ENCODE data around the gene PTPN6.

PTPN6 gene

DNA sequence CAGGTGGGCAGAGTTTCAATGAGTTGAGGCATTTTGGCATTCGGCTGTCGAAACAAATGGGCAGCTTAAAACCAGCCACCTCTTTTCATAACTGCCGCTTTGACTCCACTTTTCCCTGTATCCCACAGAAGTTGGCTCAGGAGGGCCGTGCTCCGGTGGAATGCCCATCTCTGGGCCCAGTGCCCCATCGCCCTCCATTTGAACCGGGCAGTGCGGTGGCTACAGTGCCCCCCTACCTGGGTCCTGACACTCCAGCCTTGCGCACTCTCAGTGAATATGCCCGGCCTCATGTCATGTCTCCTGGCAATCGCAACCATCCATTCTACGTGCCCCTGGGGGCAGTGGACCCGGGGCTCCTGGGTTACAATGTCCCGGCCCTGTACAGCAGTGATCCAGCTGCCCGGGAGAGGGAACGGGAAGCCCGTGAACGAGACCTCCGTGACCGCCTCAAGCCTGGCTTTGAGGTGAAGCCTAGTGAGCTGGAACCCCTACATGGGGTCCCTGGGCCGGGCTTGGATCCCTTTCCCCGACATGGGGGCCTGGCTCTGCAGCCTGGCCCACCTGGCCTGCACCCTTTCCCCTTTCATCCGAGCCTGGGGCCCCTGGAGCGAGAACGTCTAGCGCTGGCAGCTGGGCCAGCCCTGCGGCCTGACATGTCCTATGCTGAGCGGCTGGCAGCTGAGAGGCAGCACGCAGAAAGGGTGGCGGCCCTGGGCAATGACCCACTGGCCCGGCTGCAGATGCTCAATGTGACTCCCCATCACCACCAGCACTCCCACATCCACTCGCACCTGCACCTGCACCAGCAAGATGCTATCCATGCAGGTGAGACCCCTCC lies 12.6 kb upstream of the PTPN6 start:
- no peak for DNase-seq

DNA sequence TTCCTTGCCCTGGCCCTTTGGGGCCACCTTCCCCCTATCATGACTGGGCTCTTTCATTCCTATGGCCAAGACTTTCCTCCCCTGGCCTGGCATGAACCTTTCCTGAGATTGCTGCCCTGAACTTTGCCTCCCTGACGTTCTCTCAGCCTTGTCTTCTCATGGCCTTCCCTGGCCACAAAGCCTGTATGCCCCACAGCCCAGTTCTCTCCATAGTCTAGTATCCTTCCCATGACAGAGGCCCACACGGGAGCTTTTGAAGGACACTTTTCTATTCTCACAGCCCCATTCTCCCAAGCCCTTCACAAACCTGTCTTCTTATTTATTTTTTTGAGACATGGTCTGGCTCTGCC lies 12.0 kb upstream of the PTPN6 start:
- DNase-seq = no peak

DNA sequence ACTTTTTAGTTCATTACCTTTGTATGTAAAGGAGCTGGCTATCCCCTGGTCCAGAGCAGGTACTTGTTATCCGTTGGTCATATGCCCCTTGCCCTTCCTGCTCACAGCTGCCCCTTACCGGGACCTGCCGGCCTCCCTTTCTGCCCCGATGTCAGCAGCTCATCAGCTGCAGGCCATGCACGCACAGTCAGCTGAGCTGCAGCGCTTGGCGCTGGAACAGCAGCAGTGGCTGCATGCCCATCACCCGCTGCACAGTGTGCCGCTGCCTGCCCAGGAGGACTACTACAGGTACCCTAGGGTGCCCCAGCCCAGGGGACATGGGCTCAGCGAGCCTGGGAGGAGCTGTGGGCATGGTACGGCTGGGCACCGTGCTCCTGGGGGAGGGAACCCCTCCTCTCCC lies 9.9 kb upstream of the PTPN6 start:
- DNase-seq = peak in 1 of 51 donors; percentile 29

DNA sequence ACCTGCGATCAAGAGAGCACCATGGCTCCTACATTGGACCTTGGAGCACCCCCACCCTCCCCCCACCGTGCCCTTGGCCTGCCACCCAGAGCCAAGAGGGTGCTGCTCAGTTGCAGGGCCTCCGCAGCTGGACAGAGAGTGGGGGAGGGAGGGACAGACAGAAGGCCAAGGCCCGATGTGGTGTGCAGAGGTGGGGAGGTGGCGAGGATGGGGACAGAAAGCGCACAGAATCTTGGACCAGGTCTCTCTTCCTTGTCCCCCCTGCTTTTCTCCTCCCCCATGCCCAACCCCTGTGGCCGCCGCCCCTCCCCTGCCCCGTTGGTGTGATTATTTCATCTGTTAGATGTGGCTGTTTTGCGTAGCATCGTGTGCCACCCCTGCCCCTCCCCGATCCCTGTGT lies 9.4 kb upstream of the PTPN6 start:
- DNase-seq = no peak

DNA sequence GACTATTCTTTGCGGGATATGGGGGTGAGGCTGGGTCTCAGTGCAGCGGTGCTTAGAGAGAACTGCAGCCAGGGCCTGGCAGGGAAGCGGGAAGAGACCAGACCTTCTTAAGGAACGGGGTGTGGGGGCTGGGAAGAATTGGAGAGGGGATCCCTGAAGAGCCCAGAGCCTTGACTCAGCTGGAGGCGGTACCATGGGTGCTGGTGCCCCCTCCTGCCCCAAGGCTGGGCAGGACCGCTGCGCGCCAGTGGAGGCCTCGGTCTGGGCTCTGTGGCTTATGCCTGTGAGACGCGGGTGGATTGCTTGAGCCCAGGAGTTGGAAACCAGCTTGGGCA lies 8.9 kb upstream of the PTPN6 start:
- peak in 1 of 51 donors; percentile 42 for DNase-seq

DNA sequence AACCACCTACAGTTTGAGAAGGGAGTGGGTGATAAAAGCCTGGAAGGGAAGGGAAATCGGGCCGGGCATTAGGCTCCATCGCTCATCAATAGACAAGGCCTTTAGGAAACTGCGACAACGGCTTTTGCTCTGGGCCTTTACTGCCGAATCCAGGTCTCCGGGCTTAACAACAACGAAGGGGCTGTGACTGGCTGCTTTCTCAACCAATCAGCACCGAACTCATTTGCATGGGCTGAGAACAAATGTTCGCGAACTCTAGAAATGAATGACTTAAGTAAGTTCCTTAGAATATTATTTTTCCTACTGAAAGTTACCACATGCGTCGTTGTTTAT lies 7.8 kb upstream of the PTPN6 start:
- peak in 47 of 51 donors; percentile 17 to 94 (median 69) for DNase-seq

DNA sequence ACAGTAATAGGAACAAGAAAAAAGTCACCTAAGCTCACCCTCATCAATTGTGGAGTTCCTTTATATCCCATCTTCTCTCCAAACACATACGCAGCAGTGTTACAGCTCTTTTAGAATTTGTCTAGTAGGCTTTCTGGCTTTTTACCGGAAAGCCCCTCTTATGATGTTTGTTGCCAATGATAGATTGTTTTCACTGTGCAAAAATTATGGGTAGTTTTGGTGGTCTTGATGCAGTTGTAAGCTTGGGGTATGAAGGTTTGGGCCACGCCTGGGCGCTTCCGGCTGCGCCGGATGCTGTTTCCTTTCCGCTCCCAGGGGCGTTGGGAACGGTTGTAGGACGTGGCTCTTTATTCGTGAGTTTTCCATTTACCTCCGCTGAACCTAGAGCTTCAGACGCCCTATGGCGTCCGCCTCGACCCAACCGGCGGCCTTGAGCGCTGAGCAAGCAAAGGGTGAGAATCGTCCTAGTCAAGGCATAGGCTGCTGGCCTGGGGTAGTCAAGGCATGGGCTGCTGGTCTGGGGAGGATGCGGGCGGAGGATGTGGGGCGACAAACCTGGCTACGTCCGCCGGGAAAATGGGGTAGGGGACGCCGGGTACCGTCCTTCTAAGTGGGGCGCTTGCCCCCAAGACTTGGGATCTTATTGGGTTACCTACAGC lies 7.3 kb upstream of the PTPN6 start, which contains the start of the genes C12orf57 and RNU7-1:
Gene C12orf57, plus strand, starts transcription at position 301 of the 659 bp plus-strand sequence. Its CDS starts 100 bp downstream, at position 401.
Gene RNU7-1, plus strand, starts transcription at position 95 of the 659 bp plus-strand sequence.
- DNase-seq = peak in 42 of 51 donors; percentile 25 to 95 (median 58)

DNA sequence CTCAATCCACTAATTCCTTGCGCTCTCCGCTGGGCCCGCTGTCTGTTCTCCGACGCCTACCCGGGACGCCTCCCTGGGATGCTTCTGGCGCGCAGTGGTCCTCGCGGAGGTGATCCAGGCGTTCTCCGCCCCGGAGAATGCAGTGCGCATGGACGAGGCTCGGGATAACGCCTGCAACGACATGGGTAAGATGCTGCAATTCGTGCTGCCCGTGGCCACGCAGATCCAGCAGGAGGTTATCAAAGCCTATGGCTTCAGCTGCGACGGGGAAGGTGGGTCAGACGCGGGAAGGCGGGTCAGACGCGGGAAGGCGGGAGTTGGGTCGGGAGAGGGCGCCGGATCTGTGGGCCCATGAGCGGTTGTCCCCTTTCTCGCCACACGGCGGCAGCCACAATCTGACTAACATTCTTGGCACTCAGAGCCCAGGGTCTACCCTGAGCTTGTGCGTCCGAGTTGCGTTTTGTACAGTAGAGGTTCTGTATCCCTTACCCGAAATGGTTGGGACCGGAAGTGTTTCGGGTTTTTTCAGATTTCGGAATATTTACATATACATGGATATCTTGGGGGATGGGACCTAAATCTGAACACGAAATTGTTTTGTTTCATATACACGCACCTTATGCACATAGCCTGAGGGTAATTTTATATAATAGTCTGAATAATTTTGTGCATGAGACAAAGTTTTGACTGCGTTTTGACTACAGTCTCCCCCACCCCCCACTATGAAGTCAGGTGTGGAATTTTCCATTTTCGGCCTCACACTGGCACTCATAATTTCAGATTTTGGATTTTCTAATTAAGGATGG lies 6.6 kb upstream of the PTPN6 start:
- DNase-seq = peak in 50 of 51 donors; percentile 39 to 93 (median 84)

DNA sequence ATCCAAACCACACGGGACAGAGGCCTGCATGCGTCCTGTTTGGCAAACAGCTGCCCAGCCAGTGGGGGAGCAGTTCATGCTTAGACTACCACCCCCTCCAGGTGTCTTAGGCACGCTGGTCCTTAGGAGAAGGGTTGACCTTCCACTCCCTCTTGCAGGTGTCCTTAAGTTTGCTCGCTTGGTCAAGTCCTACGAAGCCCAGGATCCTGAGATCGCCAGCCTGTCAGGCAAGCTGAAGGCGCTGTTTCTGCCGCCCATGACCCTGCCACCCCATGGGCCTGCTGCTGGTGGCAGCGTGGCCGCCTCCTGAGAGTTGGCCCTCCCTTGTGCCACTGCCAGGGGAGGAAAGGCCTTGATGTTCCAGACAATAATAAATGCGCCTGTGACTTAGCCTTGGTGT lies 5.5 kb upstream of the PTPN6 start:
- DNase-seq = no peak

DNA sequence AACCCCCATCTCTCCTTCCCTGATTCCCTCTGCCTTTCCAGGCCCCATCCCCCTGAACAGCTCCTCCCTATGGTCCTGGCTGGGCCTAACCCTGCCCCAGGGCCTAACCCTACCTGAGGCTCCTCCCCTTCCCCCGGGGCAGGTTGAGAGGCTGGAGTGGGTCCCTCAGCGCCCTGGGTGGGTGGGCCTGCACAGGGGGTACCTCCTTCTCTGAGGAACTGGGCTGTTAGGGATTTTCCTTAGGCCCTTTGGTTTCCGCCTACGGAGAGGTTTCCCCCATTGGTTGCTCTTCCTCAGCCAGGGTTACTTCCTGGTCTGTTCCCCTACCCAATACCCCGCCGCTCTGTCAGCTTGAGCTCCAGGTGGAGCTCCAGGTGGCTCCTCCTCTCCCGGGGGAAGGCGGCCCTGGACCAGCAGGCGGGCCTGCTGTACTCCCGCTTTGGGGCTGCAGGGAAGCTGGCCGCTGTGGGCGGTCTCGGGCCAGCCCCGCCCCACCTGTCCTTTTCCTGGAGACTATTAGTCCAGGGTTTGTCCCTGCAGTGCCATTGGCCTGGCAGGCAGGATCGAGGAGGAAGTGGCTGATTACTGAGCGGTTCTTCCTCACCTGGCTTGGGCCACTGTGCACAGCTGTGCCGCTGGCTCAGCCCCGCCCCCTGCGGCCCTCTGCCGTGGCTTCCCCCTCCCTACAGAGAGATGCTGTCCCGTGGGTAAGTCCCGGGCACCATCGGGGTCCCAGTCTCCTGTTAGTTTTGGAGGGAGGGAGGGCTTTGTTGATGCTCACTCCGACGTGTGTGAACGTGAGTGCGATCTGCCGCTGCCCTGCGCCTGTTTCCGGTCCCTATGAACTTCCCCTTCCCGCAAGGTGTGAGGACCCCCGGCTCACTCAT lies 4.9 kb upstream of the PTPN6 start:
- peak in 1 of 51 donors; percentile 24 for DNase-seq

DNA sequence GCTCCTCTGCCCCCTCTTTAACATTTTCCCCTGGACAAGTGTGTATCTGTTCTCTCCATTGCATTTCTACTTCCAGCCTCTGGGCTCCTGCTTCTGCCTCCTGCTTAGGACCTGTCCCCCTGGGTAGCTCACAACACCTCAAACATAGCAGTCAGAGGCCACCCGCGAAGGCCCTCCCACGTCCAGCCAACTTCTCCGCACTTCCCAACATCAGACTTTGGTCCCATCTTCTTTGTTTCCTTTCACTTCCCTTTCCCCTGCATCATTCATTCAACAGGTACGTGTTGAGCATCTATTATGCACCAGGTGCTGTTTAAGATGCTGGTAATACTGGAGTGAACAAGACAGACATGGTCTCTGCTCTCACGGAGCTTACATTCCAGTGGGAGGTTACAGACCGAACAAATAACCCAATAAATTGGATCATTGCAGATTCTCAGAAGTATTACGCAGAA lies 4.2 kb upstream of the PTPN6 start:
- no peak for DNase-seq

DNA sequence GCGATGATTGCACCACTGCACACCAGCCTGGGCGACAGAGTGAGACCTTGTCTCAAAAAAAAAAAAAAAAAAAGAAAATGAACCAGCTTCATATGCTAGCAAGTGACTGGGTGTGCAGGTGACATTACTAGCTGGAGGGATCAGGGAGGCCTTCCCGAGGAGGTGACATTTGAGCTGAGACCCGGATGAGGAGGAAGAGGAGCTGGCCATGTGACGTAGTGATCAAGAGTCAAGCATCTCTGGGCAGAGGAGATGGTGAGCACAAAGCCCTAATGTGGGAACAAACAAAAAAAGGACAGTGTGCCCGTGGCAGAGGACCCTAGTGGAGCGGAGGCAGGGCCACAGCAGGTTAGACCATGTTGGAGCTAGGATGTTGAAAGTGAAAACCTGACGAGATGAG lies 3.5 kb upstream of the PTPN6 start:
- no peak for DNase-seq

DNA sequence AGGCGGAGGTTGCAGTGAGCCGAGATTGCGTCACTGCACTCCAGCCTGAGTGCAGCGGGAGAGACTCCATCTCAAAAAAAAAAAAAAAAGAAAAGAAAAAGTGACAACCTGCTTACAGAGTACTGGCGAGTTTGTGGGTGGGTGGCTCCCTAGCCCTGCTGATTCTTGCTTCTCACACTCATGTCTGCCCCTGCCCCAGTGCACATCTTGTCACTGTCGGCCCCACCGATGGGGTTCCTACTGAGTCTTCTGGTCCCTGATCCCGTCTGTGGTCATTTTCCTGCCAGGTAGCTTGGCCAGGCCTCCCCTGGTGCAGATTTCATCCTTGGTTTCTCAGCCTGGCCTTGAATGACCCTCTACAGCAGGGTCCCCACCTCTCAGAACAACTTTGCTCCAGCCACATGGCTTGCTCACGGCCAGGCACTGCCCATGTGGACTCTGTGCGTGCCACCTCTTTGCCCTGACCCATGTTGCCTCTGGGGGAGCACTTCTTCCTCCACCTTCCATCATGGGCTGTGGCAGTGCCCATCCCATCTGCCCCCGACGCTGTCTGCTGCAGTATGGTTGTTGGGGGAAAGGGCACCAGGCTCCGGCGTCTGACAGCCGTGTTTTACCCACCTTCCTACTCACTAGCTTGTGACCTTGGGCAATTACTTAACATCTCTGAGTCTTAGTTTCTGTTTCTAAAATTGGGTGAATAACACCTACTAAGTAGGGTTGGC lies 2.1 kb upstream of the PTPN6 start:
- DNase-seq = no peak

DNA sequence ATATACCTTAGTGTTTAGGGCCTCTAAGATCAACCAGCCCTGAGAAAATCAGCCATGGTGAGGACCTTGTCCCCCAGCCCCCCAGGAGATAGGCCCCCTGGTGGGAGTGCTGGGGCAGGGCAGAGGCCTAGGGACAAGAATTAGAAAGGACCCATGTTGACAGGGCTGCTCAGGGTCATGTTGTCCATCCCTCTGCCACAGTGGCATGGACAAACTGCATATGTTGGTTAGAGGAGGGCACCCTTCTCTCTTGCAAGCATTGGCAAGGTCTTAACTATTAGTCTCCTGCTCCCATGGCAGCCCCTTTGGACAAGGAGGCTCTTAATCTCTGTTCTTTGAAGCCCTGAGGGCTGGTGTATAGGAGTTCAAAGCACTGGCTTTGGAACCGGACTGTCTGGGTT lies 755 bp upstream of the PTPN6 start:
- DNase-seq = no peak

DNA sequence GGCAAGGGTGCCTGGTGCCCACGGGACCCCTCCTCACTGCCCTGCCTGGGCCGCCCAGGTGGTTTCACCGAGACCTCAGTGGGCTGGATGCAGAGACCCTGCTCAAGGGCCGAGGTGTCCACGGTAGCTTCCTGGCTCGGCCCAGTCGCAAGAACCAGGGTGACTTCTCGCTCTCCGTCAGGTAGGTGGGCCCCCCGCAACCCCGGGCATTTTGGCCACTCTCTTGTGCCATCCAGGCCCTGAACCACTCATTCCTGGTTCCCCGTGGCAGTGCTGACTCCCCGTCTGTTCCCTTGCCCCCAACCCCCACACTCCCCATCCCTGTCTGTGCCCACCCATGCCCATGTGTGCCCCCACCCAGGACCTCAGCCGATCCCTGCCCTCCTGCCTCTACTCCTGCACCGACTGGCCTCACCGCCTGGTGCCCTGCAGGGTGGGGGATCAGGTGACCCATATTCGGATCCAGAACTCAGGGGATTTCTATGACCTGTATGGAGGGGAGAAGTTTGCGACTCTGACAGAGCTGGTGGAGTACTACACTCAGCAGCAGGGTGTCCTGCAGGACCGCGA lies 480 bp downstream of the PTPN6 start:
- DNase-seq = no peak

DNA sequence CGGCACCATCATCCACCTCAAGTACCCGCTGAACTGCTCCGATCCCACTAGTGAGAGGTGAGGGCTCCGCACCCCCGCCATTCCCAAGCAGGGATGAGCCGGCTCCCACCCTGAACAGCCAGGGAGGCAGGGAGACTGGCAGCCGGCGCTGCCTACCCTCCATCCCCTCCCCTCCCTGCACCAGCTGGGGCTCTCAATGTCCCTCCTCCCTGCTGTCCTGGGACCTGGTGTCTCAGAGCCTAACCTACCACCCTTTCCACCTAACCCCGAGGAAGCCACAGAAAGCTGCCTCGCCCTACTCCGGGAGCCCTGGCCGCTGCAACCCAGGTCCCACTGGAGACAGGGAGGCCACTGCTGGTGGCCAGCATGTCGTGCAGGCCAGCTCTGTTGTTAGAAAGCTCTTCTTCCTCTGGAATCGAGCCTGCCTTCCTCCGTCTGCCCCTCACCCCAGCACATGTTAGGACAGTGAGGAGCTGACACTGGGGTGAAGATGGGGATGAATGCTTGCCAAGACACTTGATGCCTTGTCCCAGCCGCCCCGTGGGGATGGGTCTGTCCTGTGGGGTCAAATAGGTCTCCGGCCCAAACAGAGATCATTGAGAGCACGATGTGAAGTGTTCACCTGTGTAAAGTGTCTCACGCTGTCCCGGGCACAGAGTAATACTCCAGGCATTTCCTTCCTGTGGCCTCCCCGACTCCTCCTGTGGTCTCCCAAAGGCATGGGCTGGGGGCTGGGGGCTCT lies 1.1 kb downstream of the PTPN6 start:
- no peak for DNase-seq

DNA sequence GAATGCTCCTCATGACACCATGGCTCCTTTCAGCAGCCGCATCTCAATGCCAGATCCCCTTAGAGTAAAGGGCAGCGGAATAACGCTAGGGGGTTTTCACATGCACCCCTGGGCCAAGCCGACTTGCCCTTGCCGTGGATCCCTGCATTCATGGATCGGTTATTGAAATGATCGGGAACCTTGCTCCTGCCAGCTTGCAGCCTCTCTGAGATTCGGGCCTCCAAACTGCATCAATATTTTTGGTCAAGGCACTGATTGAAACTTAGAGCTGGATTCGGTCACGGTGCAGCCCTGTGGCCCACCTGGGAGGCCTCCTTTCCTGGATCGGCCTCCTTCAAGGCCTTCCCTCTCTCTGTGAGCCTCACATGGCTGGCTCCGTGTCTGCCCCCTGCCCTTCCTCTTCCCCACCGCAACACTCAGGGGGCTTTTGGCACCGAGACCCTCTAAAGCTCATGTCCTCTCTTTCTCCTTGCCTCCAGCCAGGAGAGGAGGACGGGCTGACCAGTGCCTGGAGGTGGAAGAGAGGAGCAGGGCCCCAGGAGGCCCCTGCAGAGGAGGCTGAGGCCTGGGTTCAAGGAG lies 1.8 kb downstream of the PTPN6 start:
- no peak for DNase-seq

DNA sequence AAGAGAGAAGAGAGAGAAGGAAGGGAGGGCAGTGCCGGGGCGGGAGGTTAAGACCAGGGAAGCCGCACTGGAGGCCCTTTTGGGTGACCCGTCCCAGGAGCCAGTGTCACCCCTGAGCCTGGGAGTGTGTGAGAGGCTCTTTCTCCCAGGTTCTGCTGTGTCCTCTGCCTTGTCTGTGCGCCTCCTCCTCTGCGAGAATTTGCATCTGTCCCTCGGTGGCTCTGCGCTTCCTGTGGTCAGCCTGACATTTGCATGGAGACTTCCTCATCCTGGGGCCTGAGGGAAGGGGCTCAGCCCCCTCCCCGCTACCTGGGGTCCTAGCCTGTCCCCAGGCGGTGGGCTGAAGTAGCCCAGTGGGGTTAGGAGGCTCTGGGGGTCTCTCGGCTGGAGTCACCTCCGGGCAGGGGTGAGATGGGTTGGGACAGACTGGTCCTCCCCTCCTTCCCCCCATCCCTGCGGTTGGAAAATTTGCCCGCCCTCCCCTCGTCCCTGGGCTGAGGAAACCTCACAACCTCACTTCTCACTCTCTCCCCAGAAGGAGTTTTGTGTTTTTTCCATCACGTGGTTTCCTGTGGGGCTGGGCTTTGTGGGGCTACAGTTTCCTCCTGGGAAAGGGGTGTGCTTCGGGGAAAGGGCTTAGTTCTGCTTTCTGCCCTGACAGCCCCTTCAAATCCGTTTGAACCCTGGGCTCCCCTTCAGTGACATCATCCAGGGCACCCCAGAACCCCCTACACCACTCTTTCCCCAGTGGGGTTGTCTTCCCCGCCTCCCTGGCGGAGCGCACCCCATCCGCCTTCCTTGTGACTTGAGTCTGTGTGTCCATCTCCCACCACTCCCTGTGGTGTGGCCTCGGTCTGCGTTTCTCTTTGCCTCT lies 2.5 kb downstream of the PTPN6 start:
- DNase-seq = peak in 19 of 51 donors; percentile 14 to 49 (median 32)

Data from hypothalamus (tissue), 51 donors.